Activated CD4-positive, alpha-beta T cell treated with anti-CD3 and anti-CD28 coated beads, Interleukin-10, Interleukin-2, amounts not matched to agents 100 ng/mL and 50 ng/mL, durations not matched to agents 16 hours and 8 hours (primary cell): ENCODE results near the gene C9orf153.
"Not testable (repeated sequence)": the region's sequence is repeated elsewhere in the genome, so short reads cannot be mapped to it uniquely, and the experiment has no call there.

Experiments used
- DNase-seq: peaks from one replicate; pipeline ENCODE4 v3.0.0-alpha.2; 2020

C9orf153 gene

DNA sequence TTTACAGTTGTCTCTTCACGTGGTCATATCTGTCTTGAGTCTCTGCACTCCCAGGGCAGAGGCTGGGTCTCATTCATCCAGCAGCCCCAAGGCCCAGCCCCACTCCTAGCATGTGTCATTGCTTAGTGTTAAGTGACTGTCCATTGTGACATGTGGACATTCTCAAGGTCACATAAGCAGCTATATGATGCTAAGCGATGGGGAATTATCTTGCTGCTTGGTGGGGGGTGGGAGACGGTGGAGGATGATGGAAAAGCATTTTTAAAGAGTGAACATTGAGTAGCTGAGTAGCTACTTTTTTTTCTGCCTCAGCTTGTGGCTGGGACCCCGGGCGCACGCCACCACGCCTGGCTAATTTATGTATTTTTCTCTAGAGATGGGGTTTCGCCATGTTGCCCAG lies at the start of gene C9orf153:
TSS of gene C9orf153 (minus strand) at position 101 of the 400 bp plus-strand sequence. CDS start 30,054 bp downstream, outside the sequence.
- DNase-seq = no peak

DNA sequence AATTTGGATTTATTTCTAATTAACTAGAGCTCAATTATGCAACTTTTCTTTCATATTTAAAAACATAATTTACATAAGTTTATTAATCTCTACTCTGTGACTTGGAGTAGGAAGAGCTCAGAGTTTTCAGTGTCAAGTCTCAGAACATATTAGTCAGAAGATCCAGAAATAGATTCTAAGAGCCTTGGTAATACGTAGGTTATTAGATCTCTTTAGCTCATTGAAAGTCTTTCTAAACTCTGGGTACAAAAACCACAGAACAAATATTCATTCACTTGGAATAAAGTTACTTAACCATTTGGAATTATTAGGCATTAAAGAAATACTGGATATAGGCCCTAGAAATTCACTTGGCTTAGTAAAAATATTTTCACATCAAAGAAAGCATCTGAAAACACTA lies 49.2 kb upstream of the C9orf153 start:
- no peak for DNase-seq

DNA sequence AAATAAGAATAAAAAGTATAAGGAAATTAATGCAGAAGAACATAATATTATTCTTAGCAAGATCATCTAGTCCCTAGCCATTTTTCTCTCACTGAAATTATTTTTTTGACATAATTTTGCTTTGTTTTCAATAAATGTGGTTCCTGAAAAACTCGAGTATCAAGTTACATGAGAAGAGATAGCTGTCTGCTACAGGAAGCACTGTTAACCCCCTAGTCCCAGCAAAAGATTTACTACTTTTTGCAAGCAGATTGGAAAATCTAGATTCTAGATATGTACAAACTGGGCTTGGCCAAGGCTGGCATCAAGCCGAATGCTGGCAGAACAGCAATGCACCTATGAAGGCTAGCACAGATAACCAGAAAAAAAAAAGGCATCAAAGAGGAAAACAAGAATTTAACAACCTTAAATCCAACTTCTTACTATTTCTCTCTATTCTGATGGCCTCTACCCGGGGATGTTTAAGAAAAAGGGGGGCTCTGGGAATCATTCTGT lies 44.8 kb upstream of the C9orf153 start:
- DNase-seq = no peak

DNA sequence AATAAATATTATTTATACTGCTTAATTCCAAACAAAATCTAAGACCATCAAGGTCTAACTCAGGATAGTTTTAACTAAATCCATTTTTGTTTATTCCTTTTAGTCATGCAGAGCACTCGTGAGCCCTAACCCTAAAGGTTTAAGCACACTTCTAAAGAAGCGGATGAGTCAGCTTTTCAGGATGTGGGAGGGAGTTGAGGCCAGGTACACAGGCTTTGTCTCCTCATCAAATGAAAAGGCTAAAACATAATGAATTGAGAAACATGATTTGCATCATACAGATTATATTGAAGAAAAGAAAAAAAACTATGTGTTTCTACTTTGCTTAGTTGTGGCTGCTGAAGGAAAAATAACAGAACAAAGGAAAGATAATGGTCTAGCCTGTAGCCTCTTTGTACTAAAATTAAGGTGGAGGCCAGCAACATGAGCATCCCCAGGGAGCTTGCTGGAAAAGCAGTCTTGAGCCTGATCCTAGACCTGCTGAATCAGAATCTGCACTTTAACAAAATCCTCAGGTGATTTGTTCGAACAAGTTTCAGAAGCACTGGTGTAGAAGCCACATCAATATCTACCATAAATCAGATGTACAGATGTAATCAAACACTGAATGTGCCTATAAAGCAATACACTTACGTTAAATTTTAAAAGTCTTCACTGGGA lies 44.0 kb upstream of the C9orf153 start:
- DNase-seq = peak; percentile 82

DNA sequence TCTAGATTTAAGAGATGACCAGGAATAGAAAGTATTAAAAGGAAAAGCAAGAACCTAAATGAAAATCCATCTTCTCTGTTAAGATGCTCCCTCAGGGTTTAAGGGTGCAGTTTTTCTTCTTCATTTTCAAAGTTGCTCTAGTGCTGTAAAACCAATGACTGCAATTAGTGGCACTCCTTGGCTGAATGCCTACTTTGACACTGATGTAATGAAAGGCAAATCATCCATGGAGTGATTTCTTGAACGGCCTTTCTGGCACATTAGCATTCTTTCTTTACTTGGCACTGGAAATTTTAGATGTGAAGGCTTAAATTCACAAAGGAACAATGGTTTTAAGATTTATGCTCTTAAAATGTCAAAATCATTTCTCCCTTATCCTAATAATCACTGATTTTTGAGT lies 42.2 kb upstream of the C9orf153 start:
- no peak for DNase-seq

DNA sequence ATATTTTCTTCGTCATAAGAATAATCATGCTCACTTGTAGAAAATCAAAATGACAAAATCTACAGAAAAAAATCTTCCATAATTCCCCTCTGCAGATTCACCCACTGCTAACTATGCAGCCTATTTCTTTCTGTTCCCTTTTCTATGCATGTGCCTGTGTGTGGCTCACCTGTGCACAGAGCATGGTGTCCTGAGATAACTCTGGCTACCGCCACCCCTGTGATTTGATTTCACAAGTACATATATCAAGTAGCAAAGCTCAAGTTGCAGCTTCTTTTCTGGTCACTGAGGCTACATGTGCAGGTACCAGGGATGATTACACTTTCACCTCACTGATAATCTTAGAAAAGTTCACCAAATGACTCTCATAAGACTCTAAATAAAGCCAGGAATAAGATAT lies 41.2 kb upstream of the C9orf153 start:
- no peak for DNase-seq

DNA sequence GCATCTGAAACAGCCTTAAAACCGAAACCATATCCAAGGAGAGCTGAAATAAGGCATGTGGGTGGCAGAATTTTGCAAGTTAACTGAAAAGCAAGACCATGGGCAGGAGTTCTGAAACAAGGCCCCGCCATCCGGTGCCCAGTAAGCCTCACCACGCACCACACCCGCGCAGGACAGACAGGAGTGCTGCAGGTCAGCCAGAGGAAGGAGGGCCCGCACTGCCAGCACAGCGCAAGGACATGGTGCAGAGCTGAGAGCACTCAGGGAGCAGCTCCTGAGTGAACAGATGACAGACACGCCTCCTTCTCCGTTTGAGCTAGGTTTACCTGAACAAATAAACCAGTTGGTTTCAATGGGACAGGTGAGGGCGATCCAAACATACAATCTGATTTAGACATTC lies 39.4 kb upstream of the C9orf153 start:
- no peak for DNase-seq

DNA sequence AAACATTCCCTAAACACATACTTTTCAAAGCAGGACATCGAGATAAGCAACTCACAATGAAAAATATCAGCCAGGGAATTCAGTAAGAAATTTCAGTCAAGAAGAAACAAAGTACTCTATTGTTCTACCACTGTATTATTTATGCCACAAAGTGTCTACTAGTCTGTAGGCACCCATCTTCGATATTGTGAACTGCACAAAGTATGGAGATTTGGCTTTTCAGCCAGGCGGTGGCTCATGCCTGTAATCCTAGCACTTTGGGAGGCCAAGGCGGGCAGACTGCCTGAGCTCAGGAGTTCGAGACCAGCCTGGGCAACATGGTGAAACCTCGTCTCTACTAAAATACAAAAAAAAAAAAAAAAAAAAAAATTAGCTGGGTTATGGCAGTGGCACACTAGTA lies 30.9 kb upstream of the C9orf153 start:
- DNase-seq = not testable (repeated sequence)

DNA sequence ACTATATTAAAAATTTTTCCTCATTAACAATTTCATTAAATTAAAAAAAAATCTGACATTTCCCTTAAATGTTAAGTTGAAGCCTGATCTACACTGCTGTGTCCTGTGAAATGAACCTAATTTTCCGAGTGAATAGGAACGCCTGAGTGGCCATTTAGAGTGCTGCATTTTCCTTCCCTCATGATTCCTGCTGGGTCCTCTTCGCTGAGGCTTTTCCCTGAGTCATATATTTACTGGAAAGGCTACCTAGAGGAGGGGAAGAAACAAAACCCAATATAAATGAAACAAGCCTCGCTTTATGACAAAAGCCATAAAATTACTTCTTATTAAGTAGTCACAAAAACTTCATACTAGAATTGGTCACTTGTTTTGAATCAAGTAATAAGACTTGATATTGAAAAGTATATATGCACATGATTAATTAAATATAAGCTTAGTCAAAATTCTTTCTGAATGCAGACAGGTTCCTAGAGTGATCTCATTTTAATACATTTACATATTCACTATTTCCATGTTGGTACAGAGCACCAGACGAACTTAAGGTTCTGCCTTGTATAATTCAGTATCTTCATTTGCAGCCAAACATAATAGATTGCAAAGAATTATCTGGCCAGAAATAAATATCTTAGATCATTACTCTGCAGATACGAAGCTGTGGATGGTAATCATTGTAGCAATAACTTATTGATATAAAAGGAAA lies 29.2 kb upstream of the C9orf153 start:
- no peak for DNase-seq

DNA sequence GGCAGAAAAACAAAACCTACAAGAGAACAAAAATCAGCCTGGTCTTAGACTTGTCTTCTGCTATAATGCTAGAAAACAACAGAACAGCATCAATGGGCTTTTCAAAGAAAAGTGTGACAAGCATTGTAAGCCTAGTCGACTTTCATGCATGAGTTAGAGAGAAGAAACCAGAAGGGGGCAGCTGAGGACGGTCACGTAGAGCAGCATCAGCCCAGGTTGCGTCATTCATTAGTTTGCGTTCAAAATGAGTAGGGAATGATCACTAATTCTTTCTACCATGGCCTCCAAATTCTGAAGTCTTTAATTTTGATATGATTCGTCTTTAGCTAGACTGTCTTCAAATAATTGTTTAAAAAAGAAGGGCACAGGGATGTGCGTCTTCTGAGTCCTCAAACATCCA lies 27.6 kb upstream of the C9orf153 start:
- peak; percentile 47 for DNase-seq

DNA sequence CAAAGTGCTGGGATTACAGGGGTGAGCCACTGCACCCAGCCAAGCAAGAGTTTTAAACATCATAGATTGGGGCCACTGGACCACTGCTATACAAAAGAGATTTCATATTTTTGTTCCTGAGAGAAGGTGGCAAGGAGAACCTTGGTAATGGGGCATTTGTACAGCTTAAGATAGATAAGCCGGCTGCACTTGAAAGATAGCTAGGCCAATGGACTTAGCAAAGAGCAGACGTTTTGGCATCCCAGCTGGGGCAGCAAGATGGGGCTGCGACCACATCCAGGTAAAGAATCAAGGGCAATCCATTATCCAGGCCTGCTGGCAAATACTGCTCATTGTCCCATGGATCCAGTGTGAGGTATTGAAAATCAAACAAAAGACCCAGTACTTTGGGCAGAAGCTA lies 26.8 kb upstream of the C9orf153 start:
- DNase-seq = no peak

DNA sequence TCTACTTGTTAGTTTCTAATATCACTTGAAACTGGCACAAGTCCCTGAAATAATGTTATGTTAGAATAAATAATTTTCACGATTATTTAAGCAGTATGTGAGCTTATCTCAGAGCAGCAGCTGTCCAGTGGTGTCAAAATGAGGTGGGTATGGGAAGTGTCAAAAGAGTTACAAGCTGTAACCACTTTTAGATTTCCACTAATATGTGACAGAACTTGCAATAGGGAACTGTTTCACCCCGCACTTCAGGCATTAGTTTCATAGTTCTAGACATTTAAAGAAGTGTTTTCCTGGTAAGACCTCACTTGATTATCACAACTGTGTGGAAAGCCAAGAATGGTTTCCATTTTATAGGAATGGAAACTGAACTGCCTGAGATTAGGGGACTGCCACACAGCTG lies 25.8 kb upstream of the C9orf153 start:
- no peak for DNase-seq

DNA sequence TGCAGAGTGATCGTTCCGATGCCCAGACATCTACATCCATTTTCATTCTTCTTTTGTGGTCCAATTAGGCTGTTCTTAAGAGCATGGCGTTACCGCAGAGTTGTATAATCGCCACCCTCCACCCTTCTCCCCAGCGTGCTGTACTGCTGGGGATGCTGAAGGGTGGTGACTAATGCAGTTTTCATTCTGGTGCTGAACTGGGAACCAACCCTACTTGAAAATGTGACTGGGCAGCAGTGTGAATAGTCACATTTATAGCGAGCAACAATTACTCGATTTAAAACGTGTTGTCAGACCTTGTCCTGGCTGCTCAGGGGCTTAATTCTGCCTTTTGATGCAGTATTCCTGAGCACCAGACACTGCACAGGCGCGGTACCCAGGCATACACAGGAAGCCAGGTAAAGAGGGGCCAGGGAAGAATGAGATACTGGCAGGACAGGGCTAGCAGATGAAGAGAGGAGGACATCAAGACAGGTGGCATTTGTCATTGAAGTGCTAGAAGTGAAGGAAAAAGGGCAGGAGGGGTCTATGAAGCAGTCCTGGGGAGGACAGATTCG lies 23.6 kb upstream of the C9orf153 start:
- no peak for DNase-seq

DNA sequence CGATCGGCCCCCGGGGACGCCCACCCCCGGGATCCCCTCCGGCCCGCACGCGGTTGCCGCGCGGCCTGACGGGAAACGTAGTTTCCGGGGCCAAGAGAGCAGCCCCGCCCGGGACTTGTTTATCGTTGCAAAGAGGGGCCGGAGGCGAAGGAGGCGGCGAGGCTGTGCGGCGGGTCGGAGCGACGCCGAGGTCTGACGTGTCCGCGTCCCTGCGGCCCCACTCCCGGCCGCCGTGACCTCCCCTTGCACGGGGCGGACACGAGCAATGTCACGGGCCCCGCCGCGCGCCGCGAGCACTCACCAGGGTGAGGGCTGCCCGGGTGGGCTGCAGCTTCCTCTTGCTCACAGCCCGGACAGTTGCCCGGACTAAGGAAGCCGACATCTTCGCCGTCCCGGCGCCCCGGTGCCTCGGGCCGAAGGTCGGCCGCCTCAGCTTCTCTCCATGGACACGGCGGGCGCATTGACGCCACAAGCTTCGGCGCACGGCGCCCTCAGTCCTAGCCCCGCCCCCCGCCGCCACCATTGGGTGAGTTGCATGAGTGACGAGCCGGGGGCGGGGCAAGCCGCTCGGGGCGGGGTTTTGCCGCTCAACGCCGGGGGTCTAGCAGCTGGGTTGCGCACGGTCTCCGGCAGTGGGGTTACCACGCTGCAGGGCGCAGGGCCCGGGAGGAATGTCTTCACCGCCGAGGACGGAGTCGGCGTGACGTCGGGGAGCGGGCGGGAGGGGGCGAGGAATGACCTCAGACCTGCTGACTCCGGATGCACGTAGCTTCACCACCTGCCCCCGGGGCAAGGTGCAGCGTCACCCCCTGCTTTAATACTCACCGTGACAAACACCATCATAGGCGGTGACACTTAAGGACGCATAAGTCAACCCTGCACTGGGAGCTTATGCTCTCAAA lies 22.9 kb upstream of the C9orf153 start, which contains the start of gene ISCA1:
TSS of gene ISCA1 (minus strand) at position 462 of the 902 bp plus-strand sequence. CDS start at position 382, 80 bp downstream.
- peak; percentile 97 for DNase-seq

DNA sequence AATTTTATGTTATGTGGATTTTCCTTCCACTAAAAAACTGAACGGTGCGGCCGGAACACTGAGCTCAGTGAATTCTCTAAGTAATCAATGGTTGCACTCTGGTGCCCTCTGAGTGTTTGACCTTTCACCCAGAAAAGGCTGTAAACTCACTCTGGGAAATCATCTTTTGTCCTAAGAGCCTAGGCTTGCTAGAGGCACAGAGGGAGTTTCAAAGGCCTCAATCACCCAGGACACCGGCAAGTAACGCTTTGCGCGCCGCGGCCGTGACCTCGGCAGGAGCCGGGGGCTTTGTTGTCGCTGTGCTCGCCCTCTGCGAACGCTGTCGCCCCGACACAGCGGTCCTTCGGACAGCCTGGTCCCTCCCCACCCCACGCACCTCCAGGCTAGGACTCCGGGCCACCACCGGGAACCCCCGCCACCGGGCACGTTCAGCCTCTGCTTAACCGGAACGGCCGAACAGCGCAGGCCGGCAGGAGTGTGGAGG lies 22.2 kb upstream of the C9orf153 start:
- DNase-seq = no peak

DNA sequence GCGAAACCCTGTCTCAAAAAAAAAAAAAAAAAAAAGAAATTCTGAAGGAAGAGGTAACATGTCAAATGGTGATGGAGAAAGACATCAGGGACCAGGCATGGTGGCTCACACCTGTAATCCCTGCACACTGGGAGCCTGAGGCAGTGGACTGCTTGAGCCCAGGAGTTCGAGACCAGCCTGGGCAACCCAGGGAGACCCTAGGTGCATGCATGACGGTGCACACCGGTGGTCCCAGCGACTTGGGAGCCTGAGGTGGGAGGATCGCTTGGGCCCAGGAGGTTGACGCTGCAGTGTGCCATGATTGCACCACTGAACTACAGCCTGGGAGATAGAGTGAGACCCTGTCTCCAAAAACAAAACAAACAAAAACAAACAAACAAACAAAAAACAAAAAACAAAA lies 21.1 kb upstream of the C9orf153 start:
- DNase-seq = no peak

DNA sequence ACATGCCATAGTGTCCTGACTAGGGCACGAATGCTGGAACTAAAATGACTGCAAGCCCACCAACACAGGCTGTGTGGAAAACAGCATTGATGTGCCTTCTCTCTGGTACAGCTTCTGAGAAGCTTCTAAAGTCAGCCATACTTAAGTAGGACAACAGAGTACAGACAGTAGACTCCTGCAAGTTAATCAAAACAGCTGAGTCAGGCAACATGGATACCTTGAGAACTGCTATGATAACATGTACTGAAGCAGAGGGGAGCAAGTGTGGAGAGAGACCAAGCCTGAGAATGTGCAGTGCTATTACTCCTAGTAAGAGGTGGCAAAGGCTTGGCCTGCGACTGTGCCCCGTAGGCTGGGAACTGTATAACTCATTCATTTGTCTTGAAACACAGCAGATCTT lies 20.4 kb upstream of the C9orf153 start:
- DNase-seq = no peak

DNA sequence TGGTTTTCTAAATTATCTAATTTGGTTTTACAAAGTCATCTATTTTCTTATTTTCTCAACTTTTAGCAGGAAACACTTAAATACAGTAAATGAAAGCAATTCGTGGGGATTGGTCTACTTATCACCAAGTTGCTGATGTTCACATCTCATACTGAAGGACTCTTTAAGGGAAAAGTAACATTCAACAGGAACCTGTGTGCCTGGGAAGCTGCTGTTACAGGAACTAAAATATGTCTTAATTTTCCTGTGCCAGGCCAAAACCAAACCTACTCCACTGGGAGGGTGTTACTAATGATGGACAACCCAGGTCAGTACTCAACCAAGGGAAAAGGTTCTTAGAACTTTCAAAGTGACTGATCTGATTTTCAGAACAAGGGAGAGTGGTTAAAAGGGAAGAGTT lies 17.6 kb upstream of the C9orf153 start:
- DNase-seq = no peak

DNA sequence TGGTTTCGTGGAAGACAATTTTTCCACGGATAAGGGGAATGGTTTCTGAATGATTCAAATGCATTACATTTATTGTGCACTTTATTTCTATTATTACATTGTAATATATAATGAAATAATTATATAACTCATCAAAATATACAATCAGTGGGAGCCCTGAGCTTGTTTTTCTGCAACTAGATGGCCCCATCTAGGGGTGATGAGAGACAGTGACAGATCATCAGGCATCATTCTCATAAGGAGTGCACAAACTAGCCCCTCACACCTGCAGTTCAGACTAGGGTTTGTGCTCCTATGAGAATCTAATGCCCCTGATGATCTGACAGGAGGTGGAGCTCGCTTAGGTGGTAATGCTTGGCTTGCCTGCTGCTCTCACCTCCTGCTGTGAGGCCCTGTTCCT lies 16.5 kb upstream of the C9orf153 start:
- DNase-seq = no peak

DNA sequence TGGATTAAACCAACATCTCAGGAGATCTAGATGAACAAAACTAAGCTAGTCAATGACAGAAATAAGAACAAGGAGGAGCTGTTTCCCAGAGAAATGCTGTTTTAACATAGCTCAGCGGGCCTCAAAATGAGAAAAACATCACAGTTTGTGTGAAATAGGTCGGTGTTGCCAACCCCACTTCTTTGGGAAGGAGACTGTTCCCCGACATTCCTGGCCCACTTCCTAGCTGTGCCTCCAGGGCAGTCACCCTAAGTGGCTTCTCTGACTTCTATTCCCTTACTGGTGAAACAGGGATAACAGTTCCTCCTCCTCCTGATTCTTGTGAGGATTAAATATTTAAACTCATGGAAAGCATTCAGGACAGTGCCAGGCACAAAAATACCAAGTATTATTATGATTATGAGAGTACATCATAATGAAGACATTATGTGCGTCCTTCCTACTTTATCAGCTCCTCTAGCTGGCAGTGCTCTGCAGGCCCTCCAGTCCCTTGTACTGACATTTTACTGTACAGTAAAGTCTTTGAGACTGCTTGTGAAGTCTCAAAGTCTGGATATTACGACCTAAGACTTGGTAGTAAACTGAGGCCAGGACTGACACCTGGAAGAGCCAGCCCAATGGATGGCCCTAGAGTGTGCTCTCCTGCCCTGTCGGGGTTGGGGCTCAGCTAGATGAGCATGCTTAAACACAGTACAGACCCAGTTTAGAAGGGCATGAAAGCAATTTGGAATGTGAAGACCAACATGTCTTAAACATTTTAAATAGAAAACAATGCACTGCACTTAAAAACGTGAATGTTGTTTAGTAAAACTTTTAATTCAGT lies 15.6 kb upstream of the C9orf153 start:
- DNase-seq = no peak

DNA sequence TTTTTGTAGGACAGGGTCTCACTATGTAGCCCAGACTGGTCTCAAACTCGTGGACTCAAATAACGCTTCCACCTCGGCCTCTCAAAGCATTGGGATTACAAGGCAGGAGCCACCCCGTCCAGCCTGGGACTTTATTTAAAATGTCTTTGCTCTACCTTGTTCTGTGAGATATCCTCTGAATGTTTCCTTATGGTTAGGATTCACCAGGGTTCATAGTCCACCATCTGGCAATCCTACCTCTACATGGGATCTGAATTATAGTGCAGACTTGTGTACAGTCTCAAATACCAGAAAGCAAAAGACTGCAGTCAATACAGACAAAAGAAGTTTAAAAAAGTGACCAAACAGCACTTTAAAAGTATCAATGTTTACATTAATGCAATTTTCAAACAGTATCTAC lies 12.8 kb upstream of the C9orf153 start:
- no peak for DNase-seq

DNA sequence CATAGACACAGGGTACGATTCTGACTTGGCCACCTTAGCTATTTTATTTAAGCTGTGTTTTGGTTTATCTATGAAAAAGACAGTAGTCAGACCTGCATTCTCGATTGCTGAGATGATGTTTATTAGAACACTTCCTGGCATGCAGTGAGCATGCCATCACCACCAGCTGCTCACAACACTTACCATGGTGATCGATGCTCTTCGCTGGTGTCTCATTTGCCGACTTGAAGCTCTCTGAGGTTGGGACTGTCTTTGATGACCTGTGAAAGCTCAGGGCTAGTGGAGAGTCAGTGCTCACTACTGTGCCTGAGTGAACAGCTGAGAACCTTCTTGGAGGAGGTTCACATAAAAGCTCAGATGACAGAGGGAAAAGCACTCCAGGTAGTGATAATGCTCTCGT lies 4.4 kb upstream of the C9orf153 start:
- DNase-seq = no peak
